ENCODE results near the gene CETN2.

CETN2 gene

GRCh38 chrX:152824841-152825374, 5.6 kb downstream of the CETN2 start:
- H3K4me3 ChIP-seq (ENCODE audit: low read depth in 1 of 2, low read length in 2 of 2): no peak overlapping the region
- H3K27ac ChIP-seq (ENCODE audit: low read depth, low read length): no peak overlapping the region
- H3K4me1 ChIP-seq (ENCODE audit: insufficient read depth, low read length): no peaks in the 10 kb centered on the region
- H3K27me3 ChIP-seq (ENCODE audit: control insufficient read depth in 1 of 2, insufficient read depth in 2 of 2, low read length in 2 of 2): peaks cover 0 to 7% of the 10 kb centered on the region in 2 donors
- peaks cover 5% of the 10 kb centered on the region for H3K36me3 ChIP-seq (ENCODE audit: insufficient read depth, low read length)
- no peak overlapping the region for H3K9ac ChIP-seq (ENCODE audit: low read length)
- H3K9me3 ChIP-seq (ENCODE audit: low read length): no peaks in the 10 kb centered on the region

DNA sequence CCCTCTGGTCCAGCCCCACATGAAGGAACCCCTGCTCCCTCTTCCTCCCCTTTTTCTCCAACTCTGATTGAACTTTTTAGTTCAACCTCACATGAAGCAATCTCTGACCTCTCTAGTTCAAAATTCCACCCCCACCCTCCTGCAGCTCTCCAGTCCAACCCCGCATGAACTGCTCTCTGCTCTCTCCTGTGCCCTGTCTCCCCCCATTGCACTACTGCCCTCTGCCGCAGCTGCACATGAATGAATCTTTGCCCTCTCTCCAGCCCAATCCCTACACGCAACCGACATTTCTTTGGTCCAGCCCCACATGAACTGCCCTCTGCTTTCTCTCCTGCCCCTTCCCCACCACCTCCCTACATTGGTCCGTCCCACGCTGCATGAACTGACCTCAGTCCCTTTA, 6.9 kb downstream of the CETN2 start:
- H3K4me1 ChIP-seq (ENCODE audit: insufficient read depth, low read length): no peaks in the 10 kb centered on the region
- no peaks in the 10 kb centered on the region for H3K9me3 ChIP-seq (ENCODE audit: low read length)
- no peak overlapping the region for H3K27ac ChIP-seq (ENCODE audit: low read depth, low read length)
- H3K27me3 ChIP-seq (ENCODE audit: control insufficient read depth in 1 of 2, insufficient read depth in 2 of 2, low read length in 2 of 2): peaks cover 0 to 7% of the 10 kb centered on the region in 2 donors
- no peaks in the 10 kb centered on the region for H3K36me3 ChIP-seq (ENCODE audit: insufficient read depth, low read length)
- no peak overlapping the region for H3K9ac ChIP-seq (ENCODE audit: low read length)
- no peak overlapping the region for H3K4me3 ChIP-seq (ENCODE audit: low read depth in 1 of 2, low read length in 2 of 2)

GRCh38 chrX:152822383-152823086, 8.0 kb downstream of the CETN2 start:
- H3K27ac ChIP-seq (ENCODE audit: low read depth, low read length): no peak overlapping the region
- H3K4me1 ChIP-seq (ENCODE audit: insufficient read depth, low read length): no peaks in the 10 kb centered on the region
- no peaks in the 10 kb centered on the region for H3K9me3 ChIP-seq (ENCODE audit: low read length)
- no peak overlapping the region for H3K9ac ChIP-seq (ENCODE audit: low read length)
- H3K36me3 ChIP-seq (ENCODE audit: insufficient read depth, low read length): no peaks in the 10 kb centered on the region
- H3K27me3 ChIP-seq (ENCODE audit: control insufficient read depth in 1 of 2, insufficient read depth in 2 of 2, low read length in 2 of 2): peaks cover 0 to 7% of the 10 kb centered on the region in 2 donors
- no peak overlapping the region for H3K4me3 ChIP-seq (ENCODE audit: low read depth in 1 of 2, low read length in 2 of 2)

DNA sequence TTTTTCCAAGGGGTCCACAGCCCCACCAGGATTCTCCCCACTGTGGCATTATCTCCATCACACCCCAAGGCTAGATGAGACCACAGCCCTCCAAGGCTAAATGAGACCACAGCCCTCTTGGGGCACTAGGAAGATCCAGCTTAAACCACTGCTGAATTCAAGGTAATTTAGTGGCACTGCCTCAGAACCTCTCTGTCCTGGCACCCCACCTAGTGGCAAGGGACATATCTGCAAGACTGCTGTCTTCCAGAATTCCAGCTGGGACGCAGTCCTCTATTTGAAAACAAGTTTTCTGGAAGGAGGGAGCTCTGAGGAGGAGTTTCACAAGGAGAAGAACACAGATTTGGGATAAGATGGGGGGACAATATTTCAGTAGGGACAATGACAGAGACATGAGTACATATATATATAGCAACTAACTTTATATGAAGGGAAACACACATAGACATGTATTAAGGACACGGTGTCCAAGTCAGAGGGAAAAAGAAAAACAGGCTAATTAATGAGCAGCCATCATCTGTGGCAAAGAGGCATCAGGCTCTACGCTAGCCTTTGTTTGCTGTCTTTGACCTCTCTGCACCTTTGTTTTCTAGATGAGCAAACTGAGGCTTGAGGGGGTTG, 9.3 kb downstream of the CETN2 start:
- Histone ChIP-seq H3K9ac (ENCODE audit: low read length) (no peak overlapping the region), H3K27me3 (ENCODE audit: control insufficient read depth in 1 of 2, insufficient read depth in 2 of 2, low read length in 2 of 2) (peaks cover 0 to 7% of the 10 kb centered on the region in 2 donors), H3K36me3 (ENCODE audit: insufficient read depth, low read length) (no peaks in the 10 kb centered on the region), H3K4me1 (ENCODE audit: insufficient read depth, low read length) (no peaks in the 10 kb centered on the region), H3K9me3 (ENCODE audit: low read length) (no peaks in the 10 kb centered on the region), H3K27ac (ENCODE audit: low read depth, low read length) (no peak overlapping the region), H3K4me3 (ENCODE audit: low read depth in 1 of 2, low read length in 2 of 2) (no peak overlapping the region)

GRCh38 chrX:152819732-152820131, 10.8 kb downstream of the CETN2 start:
- peaks cover 0 to 7% of the 10 kb centered on the region in 2 donors for H3K27me3 ChIP-seq (ENCODE audit: control insufficient read depth in 1 of 2, insufficient read depth in 2 of 2, low read length in 2 of 2)
- no peaks in the 10 kb centered on the region for H3K4me1 ChIP-seq (ENCODE audit: insufficient read depth, low read length)
- H3K36me3 ChIP-seq (ENCODE audit: insufficient read depth, low read length): no peaks in the 10 kb centered on the region
- H3K9ac ChIP-seq (ENCODE audit: low read length): no peak overlapping the region
- H3K4me3 ChIP-seq (ENCODE audit: low read depth in 1 of 2, low read length in 2 of 2): no peak overlapping the region
- H3K27ac ChIP-seq (ENCODE audit: low read depth, low read length): no peak overlapping the region
- no peaks in the 10 kb centered on the region for H3K9me3 ChIP-seq (ENCODE audit: low read length)

DNA sequence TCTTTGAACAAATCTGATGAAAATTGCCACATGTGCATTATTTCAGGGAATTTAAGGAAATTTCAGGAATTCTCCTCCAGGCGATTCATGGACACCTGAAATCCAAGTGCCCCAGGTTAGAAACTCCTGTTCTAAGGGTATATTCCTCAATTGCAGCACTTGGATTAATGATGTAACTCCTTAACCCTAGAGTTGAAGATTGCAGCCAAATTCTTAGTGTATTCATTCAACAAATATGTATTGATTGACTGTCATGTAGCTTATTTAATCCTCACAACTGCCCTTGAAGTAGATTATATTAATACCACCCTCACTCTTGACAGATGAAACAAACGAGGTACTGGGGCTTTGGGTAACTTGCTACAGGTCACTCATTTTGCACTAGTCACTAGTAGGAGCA, 11.3 kb downstream of the CETN2 start:
- H3K36me3 ChIP-seq (ENCODE audit: insufficient read depth, low read length): no peaks in the 10 kb centered on the region
- H3K9ac ChIP-seq (ENCODE audit: low read length): no peak overlapping the region
- H3K27me3 ChIP-seq (ENCODE audit: control insufficient read depth in 1 of 2, insufficient read depth in 2 of 2, low read length in 2 of 2): peaks cover 0 to 3% of the 10 kb centered on the region in 2 donors
- no peak overlapping the region for H3K4me3 ChIP-seq (ENCODE audit: low read depth in 1 of 2, low read length in 2 of 2)
- no peaks in the 10 kb centered on the region for H3K4me1 ChIP-seq (ENCODE audit: insufficient read depth, low read length)
- no peak overlapping the region for H3K27ac ChIP-seq (ENCODE audit: low read depth, low read length)
- H3K9me3 ChIP-seq (ENCODE audit: low read length): no peaks in the 10 kb centered on the region

- H3K9me3 ChIP-seq (ENCODE audit: low read length): no peaks in the 10 kb centered on the region
- H3K27ac ChIP-seq (ENCODE audit: low read depth, low read length): no peak overlapping the region
- no peak overlapping the region for H3K4me3 ChIP-seq (ENCODE audit: low read depth in 1 of 2, low read length in 2 of 2)
- H3K27me3 ChIP-seq (ENCODE audit: control insufficient read depth in 1 of 2, insufficient read depth in 2 of 2, low read length in 2 of 2): no peaks in the 10 kb centered on the region
- no peaks in the 10 kb centered on the region for H3K4me1 ChIP-seq (ENCODE audit: insufficient read depth, low read length)
- no peak overlapping the region for H3K9ac ChIP-seq (ENCODE audit: low read length)
- no peaks in the 10 kb centered on the region for H3K36me3 ChIP-seq (ENCODE audit: insufficient read depth, low read length)
Measured at GRCh38 chrX:152818356-152818755, 12.2 kb downstream of the CETN2 start.

DNA sequence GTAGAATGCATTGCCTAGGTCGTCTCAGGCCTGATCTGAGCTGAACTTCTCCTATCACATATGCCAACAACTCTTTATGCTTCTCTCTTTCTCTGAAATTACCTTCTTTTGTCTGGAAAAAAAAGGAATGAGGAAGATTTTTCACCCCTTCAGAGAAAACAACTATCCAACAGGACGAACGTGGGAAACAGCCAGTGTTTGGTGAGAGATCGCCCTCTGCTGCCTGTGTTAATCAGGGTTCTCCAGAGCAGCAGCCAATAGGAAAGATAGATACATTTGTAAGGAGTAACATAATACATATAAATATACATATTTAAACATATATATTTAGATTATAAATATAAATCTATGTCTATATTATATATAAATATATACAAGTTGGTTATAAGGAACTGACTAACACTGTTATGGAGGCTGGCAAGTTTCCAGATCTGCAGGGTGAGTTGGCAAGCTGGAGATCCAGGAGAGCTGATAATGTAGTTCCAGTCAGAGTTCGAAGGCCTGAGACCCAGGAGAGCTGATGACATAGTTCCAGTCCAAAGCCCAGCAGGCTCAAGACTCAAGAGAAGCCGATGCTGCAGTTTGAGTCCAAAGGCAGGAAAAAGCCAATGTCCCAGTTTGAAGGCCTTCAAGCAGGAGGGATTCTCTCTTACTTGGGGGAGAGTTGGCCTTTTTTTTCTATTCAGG, 13.3 kb downstream of the CETN2 start:
- no peak overlapping the region for H3K4me3 ChIP-seq (ENCODE audit: low read depth in 1 of 2, low read length in 2 of 2)
- H3K4me1 ChIP-seq (ENCODE audit: insufficient read depth, low read length): no peaks in the 10 kb centered on the region
- no peaks in the 10 kb centered on the region for H3K36me3 ChIP-seq (ENCODE audit: insufficient read depth, low read length)
- no peak overlapping the region for H3K27ac ChIP-seq (ENCODE audit: low read depth, low read length)
- H3K9me3 ChIP-seq (ENCODE audit: low read length): no peaks in the 10 kb centered on the region
- H3K27me3 ChIP-seq (ENCODE audit: control insufficient read depth in 1 of 2, insufficient read depth in 2 of 2, low read length in 2 of 2): no peaks in the 10 kb centered on the region
- H3K9ac ChIP-seq (ENCODE audit: low read length): no peak overlapping the region

GRCh38 chrX:152814048-152814447, 16.5 kb downstream of the CETN2 start:
- Histone ChIP-seq H3K9me3 (ENCODE audit: low read length) (no peaks in the 10 kb centered on the region), H3K4me1 (ENCODE audit: insufficient read depth, low read length) (no peaks in the 10 kb centered on the region), H3K4me3 (ENCODE audit: low read depth in 1 of 2, low read length in 2 of 2) (no peak overlapping the region), H3K9ac (ENCODE audit: low read length) (no peak overlapping the region), H3K36me3 (ENCODE audit: insufficient read depth, low read length) (no peaks in the 10 kb centered on the region), H3K27ac (ENCODE audit: low read depth, low read length) (no peak overlapping the region), H3K27me3 (ENCODE audit: control insufficient read depth in 1 of 2, insufficient read depth in 2 of 2, low read length in 2 of 2) (peaks cover 0 to 5% of the 10 kb centered on the region in 2 donors)

DNA sequence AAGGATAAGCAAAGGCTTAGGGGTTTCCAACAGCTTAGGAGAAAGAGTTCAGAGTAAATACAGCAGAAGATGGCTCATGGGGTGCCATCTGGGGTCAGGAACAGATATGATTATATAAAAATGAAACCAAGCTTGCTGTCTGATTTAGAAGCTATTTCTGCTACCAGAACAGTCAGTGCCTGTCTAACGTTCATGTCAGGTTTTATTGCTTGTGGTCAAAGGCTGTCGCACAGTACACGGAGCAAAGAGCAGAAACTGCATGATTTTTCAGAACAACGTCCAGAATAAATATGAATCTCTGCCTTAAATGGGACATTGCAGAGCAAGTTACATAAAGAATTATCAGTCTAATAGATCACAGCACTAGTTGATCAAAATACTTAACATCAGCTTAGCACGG, 17.4 kb downstream of the CETN2 start:
- no peaks in the 10 kb centered on the region for H3K36me3 ChIP-seq (ENCODE audit: insufficient read depth, low read length)
- H3K9ac ChIP-seq (ENCODE audit: low read length): no peak overlapping the region
- no peaks in the 10 kb centered on the region for H3K4me1 ChIP-seq (ENCODE audit: insufficient read depth, low read length)
- H3K27me3 ChIP-seq (ENCODE audit: control insufficient read depth in 1 of 2, insufficient read depth in 2 of 2, low read length in 2 of 2): peaks cover 0 to 5% of the 10 kb centered on the region in 2 donors
- no peak overlapping the region for H3K4me3 ChIP-seq (ENCODE audit: low read depth in 1 of 2, low read length in 2 of 2)
- no peaks in the 10 kb centered on the region for H3K9me3 ChIP-seq (ENCODE audit: low read length)
- no peak overlapping the region for H3K27ac ChIP-seq (ENCODE audit: low read depth, low read length)

- no peaks in the 10 kb centered on the region for H3K36me3 ChIP-seq (ENCODE audit: insufficient read depth, low read length)
- no peak overlapping the region for H3K4me3 ChIP-seq (ENCODE audit: low read depth in 1 of 2, low read length in 2 of 2)
- H3K27me3 ChIP-seq (ENCODE audit: control insufficient read depth in 1 of 2, insufficient read depth in 2 of 2, low read length in 2 of 2): peaks cover 0 to 5% of the 10 kb centered on the region in 2 donors
- H3K27ac ChIP-seq (ENCODE audit: low read depth, low read length): no peak overlapping the region
- no peak overlapping the region for H3K9ac ChIP-seq (ENCODE audit: low read length)
- H3K9me3 ChIP-seq (ENCODE audit: low read length): no peaks in the 10 kb centered on the region
- no peaks in the 10 kb centered on the region for H3K4me1 ChIP-seq (ENCODE audit: insufficient read depth, low read length)
Measured at GRCh38 chrX:152810403-152810802, 20.2 kb downstream of the CETN2 start.
